Skin epidermis (tissue), 12 donors: ENCODE measurements around the gene IQSEC3.
A peak's percentile ranks its signal among the peaks of the same experiment; 100 is the strongest.
"Not testable (repeated sequence)": the region's sequence is repeated elsewhere in the genome, so short reads cannot be mapped to it uniquely, and the experiment has no call there.

ENCODE experiments used
- H3K27ac ChIP-seq, 21 experiments: fragments of 200-600 bp; sonication (generic) in 11 of 21; one replicate each; pipeline ENCODE4 v1.5.0; 2020; ENCODE audit warnings: mild to moderate bottlenecking in 3 of 21, inconsistent platforms in 2 of 21, moderate library complexity in 2 of 21
- H3K4me3 ChIP-seq, 7 experiments: fragments of 200-600 bp; sonication (generic) in 2 of 7; one replicate each; pipeline ENCODE4 v1.5.0; 2020; ENCODE audit warnings: inconsistent platforms in 2 of 7, mild to moderate bottlenecking in 2 of 7, moderate library complexity in 1 of 7

Gene IQSEC3

GRCh38 chr12:186006-186625 lies 119.5 kb downstream of the IQSEC3 start:
- Histone ChIP-seq H3K4me3 (no peak overlapping the region), H3K27ac (no peak overlapping the region)

DNA sequence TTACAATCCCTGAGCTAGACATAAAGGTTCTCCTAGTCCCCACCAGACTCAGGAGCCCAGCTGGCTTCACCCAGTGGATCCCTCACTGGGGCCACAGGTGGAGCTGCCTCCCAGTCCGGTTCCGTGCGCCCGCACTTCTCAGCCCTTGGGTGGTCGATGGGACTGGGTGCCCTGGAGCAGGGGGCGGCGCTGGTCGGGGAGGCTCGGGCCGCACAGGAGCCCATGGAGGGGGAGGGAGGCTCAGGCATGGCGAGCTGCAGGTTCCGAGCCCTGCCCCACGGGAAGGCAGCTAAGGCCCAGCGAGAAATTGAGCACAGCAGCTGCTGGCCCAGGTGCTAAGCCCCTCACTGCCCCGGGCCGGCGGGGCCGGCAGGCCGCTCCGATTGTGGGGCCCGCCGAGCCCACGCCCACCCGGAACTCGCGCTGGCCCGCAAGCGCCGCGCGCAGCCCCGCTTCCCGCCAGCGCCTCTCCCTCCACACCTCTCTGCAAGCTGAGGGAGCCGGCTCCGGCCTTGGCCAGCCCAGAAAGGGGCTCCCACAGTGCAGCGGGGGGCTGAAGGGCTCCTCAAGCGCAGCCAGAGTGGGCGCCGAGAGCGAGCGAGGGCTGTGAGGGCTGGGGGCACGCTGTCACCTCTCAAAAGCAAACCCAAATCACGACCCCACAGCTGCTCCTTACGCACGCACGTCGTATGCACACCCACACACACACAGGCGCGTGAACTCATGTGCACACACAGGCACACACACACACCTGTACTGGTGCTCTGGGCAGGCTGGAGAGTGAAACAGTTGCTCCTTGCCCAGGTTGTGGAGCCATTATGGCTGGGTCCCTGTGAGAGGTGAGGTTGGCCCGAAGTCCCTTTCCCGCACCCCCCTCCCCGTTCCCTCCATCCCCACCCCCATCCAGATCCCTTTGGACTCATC lies 121.7 kb downstream of the IQSEC3 start:
- peak overlapping the region; percentile 4 to 37 (median 23) for H3K4me3 ChIP-seq
- not testable (repeated sequence) for H3K27ac ChIP-seq

GRCh38 chr12:188910-189621 lies 122.5 kb downstream of the IQSEC3 start:
- peak overlapping the region in 1 of 21 experiments; percentile 35 for H3K27ac ChIP-seq
- peak overlapping the region; percentile 4 to 37 (median 23) for H3K4me3 ChIP-seq

- peak overlapping the region in 1 of 21 experiments; percentile 35 for H3K27ac ChIP-seq
- H3K4me3 ChIP-seq: no peak overlapping the region
Measured at GRCh38 chr12:189622-189962, 123.0 kb downstream of the IQSEC3 start.

GRCh38 chr12:190881-191280 lies 124.3 kb downstream of the IQSEC3 start:
- H3K27ac ChIP-seq: no peak overlapping the region
- no peak overlapping the region for H3K4me3 ChIP-seq

GRCh38 chr12:191541-191940 lies 125.0 kb downstream of the IQSEC3 start:
- Histone ChIP-seq H3K27ac (no peak overlapping the region), H3K4me3 (no peak overlapping the region)

- no peak overlapping the region for H3K4me3 ChIP-seq
- no peak overlapping the region for H3K27ac ChIP-seq
Measured at GRCh38 chr12:193261-193660, 126.7 kb downstream of the IQSEC3 start.

GRCh38 chr12:194276-194675 lies 127.7 kb downstream of the IQSEC3 start:
- Histone ChIP-seq H3K4me3 (no peak overlapping the region), H3K27ac (no peak overlapping the region)

DNA sequence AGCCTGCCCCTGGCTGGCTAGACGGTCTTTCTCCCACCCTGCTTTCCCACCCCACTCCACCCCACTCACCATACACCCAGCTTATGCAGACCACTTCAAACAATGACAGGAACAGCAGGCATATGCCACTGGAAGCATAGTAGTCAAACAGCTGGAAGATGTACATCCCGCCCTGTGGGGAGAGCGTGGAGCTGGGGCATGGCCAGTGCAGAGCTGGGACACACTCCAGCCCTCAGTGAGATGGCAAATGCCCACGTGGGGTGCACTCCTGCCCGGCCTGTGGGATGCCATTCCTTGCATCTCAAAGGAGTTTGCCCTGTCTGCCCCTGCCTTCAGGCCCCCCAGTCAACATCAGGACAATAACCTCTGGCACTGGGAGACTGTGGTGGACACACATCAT lies 128.6 kb downstream of the IQSEC3 start:
- H3K4me3 ChIP-seq: no peak overlapping the region
- no peak overlapping the region for H3K27ac ChIP-seq

GRCh38 chr12:195951-196350 lies 129.4 kb downstream of the IQSEC3 start:
- Histone ChIP-seq H3K4me3 (no peak overlapping the region), H3K27ac (no peak overlapping the region)

DNA sequence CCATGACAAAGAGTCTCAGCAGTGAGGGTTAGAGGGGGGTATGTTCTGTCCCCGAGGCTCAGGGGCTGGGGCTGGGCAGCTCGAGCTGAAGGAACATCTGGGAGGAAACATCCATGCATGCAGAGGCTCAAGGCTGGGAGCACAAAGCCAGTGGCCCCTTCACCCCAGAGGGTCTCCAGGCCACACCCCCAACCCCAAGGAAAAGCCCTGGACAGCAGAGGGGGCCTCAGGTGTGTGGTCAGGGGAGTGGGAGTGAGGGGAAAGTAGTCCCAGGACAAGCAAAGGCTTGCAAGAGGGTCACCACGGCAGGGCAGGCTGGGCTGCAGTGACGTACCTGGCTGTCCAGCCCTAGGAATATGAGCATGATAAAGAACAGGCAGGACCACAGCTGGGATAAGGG lies 129.9 kb downstream of the IQSEC3 start:
- no peak overlapping the region for H3K27ac ChIP-seq

GRCh38 chr12:197347-197746 lies 130.8 kb downstream of the IQSEC3 start:
- H3K27ac ChIP-seq: no peak overlapping the region
- no peak overlapping the region for H3K4me3 ChIP-seq

More for the DNA sequence above, 129.9 kb downstream of the IQSEC3 start:
- H3K4me3 ChIP-seq: no peak overlapping the region

- H3K4me3 ChIP-seq: no peak overlapping the region
- no peak overlapping the region for H3K27ac ChIP-seq
Measured at GRCh38 chr12:197911-198695, 131.5 kb downstream of the IQSEC3 start.

GRCh38 chr12:198705-199104 lies 132.1 kb downstream of the IQSEC3 start:
- no peak overlapping the region for H3K4me3 ChIP-seq
- H3K27ac ChIP-seq: peak overlapping the region in 1 of 21 experiments; percentile 35

GRCh38 chr12:201361-201760 lies 134.8 kb downstream of the IQSEC3 start:
- Histone ChIP-seq H3K4me3 (no peak overlapping the region), H3K27ac (no peak overlapping the region)

GRCh38 chr12:202081-202731 lies 135.6 kb downstream of the IQSEC3 start:
- no peak overlapping the region for H3K27ac ChIP-seq
- H3K4me3 ChIP-seq: no peak overlapping the region

DNA sequence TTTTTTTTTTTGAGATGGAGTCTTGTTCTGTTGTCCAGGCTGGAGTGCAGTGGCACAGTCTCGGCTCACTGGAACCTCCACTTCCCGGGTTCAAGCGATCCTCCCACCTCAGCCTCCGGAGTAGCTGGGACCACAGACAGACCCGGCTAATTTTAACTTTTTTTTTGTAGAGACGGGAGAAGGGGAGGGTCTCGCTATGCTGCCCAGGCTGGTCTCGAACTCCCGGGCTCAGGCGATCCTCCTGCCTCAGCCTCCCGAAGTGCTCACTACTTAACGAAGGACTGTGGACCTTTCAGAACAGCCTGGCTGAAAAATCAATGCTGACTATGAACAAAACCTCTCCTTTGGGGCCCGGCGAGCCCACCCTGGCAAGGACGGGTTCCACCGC lies 136.5 kb downstream of the IQSEC3 start:
- Histone ChIP-seq H3K4me3 (peak overlapping the region; percentile 25 to 44 (median 33)), H3K27ac (no peak overlapping the region)

- peak overlapping the region; percentile 25 to 44 (median 33) for H3K4me3 ChIP-seq
- H3K27ac ChIP-seq: peak overlapping the region in 1 of 21 experiments; percentile 70
Measured at GRCh38 chr12:203462-204260, 137.1 kb downstream of the IQSEC3 start.
